Central memory CD8-positive, alpha-beta T cell (primary cell): ENCODE results near the gene ZFYVE21.

Source experiments
- ATAC-seq: fragments of 150-1000 bp; cut with Tn5 transposase; replicated peaks from 2 replicates; pipeline ENCODE4 v1.10.0; 2022; ENCODE audit warnings: mild to moderate bottlenecking, moderate FRiP score, moderate number of reproducible peaks; ENCODE audit not compliant: poor library complexity, severe bottlenecking; ENCODE audit errors: extremely low read depth
- DNase-seq, 2 donors: peaks; one replicate each; pipeline ENCODE4 v3.0.0; 2021; ENCODE audit warnings: low spot score in 2 of 2
- H3K27ac Mint-ChIP-seq: one replicate; pipeline ENCODE4 v1.8.0; 2022; ENCODE audit warnings: low read depth, mild to moderate bottlenecking, moderate library complexity, mixed read lengths
- H3K27me3 Mint-ChIP-seq: one replicate; pipeline ENCODE4 v1.8.0; 2022; ENCODE audit warnings: mixed read lengths
- H3K36me3 Mint-ChIP-seq: one replicate; pipeline ENCODE4 v1.8.0; 2022; ENCODE audit warnings: mild to moderate bottlenecking, moderate library complexity, mixed read lengths; ENCODE audit not compliant: insufficient read depth
- H3K4me1 Mint-ChIP-seq: one replicate; pipeline ENCODE4 v1.8.0; 2022; ENCODE audit warnings: mixed read lengths
- H3K4me3 Mint-ChIP-seq: one replicate; pipeline ENCODE4 v1.8.0; 2022; ENCODE audit warnings: mild to moderate bottlenecking, moderate library complexity, mixed read lengths
- H3K9me3 Mint-ChIP-seq: one replicate; pipeline ENCODE4 v1.8.0; 2022; ENCODE audit warnings: mixed read lengths

ZFYVE21 gene

DNA sequence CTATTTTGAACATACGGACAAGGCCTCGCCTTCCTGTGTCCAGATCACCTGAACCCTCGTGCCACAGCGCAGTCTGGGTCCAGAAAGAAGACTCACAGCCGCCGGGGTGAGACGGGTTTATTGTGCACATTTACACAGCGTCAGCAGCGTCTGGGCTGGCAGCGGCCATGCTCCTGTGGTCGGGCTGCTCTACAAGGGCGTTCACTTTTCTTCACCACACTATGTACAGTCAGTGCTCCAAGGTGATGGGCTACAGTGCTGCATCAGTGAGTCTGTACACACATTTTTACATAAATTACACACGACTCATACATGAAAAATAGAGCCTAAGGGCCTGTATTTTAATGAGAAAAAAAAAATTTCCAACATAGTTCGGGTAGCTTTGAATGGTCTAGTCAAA, 18.0 kb downstream of the ZFYVE21 start:
- no peaks in the 10 kb centered on the region for H3K27me3 Mint-ChIP-seq
- H3K36me3 Mint-ChIP-seq: peaks cover 15% of the 10 kb centered on the region
- no peaks in the 10 kb centered on the region for H3K9me3 Mint-ChIP-seq
- DNase-seq (no peak), ATAC-seq (no peak)
- no peak overlapping the region for H3K27ac Mint-ChIP-seq
- H3K4me3 Mint-ChIP-seq: no peak overlapping the region
- H3K4me1 Mint-ChIP-seq: peaks cover 6% of the 10 kb centered on the region

DNA sequence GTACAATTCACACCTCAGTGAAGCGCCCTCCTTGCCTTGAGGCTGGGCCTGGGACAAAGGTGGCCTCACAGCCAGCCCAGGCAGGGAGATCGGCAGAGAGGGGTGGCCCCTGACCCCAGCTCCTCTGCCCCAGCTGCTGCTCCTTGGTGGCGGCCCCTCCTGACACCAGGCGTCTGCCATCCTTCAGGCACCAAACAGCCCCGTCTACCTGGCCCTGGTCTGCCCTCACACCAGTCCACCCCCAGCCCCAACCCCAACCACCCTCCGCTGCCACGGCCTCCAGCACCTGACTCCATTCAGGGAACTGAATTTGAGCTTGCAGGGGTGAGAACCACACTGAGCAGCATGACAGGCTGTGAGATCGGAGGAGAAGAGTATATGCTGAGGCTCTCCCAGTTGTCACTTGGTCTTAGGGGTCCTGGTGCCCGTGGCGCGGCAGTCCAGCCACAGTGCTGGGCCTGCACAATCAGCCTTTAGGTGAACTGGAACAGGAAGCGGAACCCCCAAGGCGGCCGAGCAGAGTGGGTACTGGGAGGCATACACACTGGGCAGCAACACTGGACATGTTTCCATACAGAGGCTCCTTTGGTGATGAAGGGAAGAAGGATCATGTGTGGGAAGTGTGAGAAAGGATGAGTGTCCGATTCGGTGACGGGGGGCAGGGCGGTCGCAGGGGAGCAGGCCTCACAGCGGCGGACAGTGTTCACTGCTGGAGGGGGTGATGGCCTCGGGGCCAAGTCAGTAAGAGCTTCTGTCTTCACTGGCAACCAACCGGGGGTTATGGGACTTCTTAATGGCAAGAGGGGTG, 18.7 kb downstream of the ZFYVE21 start:
- DNase-seq (no peak), ATAC-seq (no peak)
- Mint-ChIP-seq H3K4me3 (no peak overlapping the region), H3K27me3 (no peaks in the 10 kb centered on the region), H3K4me1 (peaks cover 6% of the 10 kb centered on the region), H3K9me3 (no peaks in the 10 kb centered on the region), H3K36me3 (peaks cover 11% of the 10 kb centered on the region), H3K27ac (no peak overlapping the region)

DNA sequence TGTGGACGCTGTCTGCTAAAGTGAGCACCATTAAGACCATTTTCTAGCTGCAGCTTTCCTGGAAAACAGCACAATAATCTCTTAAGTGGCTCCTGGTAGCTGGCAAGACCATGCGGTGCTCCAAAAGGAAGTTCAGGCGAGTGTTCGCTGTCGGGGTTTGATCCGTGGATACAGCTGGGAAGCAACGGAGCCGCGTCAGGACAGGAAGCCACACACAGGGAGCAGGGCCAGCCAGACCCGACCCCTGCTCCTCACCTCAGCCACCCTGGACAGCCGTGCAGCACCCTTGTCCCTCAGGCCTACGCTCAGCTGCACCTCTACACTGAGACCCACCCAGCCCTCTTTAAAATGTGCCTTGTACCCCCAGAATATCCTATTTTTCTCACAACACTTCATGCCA, 19.4 kb downstream of the ZFYVE21 start:
- H3K27ac Mint-ChIP-seq: no peak overlapping the region
- ATAC-seq: no peak
- no peaks in the 10 kb centered on the region for H3K4me1 Mint-ChIP-seq
- H3K4me3 Mint-ChIP-seq: no peak overlapping the region
- H3K36me3 Mint-ChIP-seq: peaks cover 9% of the 10 kb centered on the region
- no peak for DNase-seq
- H3K27me3 Mint-ChIP-seq: no peaks in the 10 kb centered on the region
- H3K9me3 Mint-ChIP-seq: no peaks in the 10 kb centered on the region

DNA sequence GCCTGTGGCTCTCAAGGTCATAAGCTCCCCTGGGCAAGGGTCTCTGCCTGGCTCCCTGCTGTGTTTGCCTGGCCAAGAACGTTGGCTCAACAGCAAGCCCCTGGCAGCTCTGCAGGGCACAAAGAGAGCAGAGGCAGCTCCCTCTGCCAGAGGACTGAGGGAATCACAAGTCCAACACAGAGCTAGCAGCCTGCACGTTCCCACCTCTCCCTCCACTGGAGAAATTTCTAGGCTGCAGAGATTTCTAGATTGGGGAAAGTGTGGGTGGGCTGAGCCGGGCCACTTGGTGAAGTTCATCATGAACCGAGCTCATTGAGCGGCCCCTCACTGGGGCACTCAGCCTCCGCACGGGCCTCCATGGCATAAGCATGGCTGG, 19.8 kb downstream of the ZFYVE21 start:
- Mint-ChIP-seq H3K9me3 (no peaks in the 10 kb centered on the region), H3K27ac (no peak overlapping the region), H3K36me3 (peaks cover 9% of the 10 kb centered on the region), H3K27me3 (no peaks in the 10 kb centered on the region), H3K4me1 (no peaks in the 10 kb centered on the region), H3K4me3 (no peak overlapping the region)
- no peak for DNase-seq
- ATAC-seq: no peak

DNA sequence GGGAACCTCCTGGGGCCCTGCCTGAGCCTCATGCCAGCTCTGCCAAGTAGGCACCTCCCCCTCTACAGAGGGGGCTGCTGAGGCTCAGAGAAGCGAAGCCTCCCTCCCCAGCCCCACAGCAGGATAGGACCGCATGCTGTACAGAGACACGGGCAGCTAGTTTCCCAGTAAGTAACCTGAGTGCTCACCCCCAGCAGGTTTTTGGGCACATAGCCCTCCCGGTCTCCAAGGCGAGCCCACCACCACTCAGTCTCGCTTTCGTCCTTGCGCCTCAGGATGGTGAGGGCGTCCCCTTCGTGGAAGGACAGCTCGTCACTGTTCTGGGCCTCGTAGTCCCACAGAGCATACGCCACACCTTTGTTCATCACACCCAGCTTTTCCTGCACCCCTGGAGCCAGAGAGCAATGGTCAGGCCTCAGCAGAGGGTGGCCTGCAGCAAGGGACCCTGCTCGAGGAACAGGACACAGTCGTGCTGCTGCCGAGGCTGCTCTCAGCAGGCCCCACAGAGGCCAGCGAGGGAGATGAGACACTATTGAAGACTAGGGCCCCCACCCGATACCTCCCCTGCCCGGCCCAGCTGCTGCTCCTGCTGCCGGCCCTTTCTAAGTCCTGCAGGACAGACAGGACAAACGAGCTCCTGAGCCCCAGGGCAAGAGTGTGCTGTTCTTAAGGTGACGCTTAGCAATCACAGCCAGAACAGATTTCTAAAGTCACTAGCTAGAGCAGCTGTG, 20.4 kb downstream of the ZFYVE21 start:
- no peak overlapping the region for H3K27ac Mint-ChIP-seq
- no peak overlapping the region for H3K4me3 Mint-ChIP-seq
- H3K9me3 Mint-ChIP-seq: no peaks in the 10 kb centered on the region
- no peaks in the 10 kb centered on the region for H3K4me1 Mint-ChIP-seq
- DNase-seq (no peak), ATAC-seq (no peak)
- H3K36me3 Mint-ChIP-seq: peaks cover 9% of the 10 kb centered on the region
- no peaks in the 10 kb centered on the region for H3K27me3 Mint-ChIP-seq

DNA sequence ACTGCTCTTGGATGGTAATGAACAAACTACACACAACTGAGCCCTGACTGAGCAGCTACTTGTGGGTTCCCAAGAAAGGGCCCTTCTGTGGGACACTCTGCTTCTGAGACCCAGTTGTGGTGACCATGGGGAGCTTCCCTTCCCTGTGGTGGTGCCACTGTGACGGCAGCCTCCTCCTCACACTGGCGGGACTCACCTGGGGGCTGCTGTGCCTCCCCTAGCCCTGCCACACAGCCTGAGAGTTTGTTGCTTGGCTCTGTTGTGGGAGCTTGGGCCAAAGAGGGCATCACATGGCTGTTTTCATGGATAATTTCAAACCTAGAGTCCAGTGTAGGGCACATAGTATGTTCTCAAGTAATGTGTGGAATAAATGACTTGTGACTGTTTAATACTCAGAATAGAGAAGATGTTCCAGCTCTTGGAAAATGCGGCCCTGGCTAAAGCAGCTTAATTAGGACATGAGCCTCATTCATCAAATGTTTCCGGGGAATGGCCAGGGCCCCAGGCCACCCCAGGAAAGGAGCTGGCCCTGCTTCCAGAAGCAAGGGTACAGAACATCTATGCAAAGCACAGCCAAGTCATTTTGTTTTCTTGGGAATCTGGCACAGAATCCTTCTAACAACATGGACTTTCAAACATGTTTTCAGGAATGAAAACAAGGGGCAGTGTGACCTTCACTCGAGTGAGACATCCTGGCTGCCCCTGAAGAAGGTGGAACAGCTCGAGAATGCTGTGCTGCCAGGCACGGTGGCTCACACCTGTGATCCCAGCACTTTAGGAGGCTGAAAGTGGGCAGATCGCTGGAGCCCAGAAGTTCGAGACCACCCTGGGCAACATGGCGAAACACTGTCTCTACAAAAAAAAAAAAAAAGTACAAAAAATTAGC, 21.2 kb downstream of the ZFYVE21 start:
- ATAC-seq: no peak
- no peak overlapping the region for H3K27ac Mint-ChIP-seq

DNA sequence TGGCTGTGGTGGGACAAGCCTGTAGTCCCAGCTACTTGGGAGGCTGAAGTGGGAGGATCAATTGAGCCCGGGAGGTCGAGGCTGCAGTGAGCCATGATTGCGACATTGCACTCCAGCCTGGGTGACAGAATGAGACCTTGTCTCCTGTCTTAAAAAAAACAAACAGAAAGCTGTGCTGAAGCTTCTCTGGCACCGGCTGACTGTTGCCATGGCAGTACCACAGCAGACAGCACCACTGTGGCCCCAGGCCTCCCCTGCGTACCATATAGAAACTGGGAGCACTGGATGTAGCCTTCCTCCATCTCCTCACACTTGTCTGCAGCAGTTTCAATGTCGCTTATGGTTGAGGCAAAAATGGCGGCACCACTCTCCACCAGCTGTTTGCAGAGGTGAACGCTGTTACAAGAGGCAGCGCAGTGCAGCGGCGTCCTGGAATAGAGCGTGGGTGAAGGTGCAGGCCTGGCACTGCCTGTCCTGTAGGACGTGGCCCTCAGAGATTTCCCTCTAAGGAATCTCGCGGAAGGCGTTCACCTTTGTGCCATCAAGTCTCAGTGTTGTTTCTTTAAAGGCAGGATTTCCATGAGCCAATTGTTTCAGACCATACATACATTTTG, 21.9 kb downstream of the ZFYVE21 start:
- no peak overlapping the region for H3K27ac Mint-ChIP-seq
- no peak overlapping the region for H3K4me3 Mint-ChIP-seq
- no peaks in the 10 kb centered on the region for H3K9me3 Mint-ChIP-seq
- H3K36me3 Mint-ChIP-seq: peaks cover 13% of the 10 kb centered on the region
- DNase-seq (no peak), ATAC-seq (no peak)
- no peaks in the 10 kb centered on the region for H3K4me1 Mint-ChIP-seq
- H3K27me3 Mint-ChIP-seq: no peaks in the 10 kb centered on the region

More for the DNA sequence above, 21.2 kb downstream of the ZFYVE21 start:
- no peak for DNase-seq
- H3K36me3 Mint-ChIP-seq: peaks cover 9% of the 10 kb centered on the region
- no peak overlapping the region for H3K4me3 Mint-ChIP-seq
- H3K4me1 Mint-ChIP-seq: no peaks in the 10 kb centered on the region
- no peaks in the 10 kb centered on the region for H3K27me3 Mint-ChIP-seq
- H3K9me3 Mint-ChIP-seq: no peaks in the 10 kb centered on the region

DNA sequence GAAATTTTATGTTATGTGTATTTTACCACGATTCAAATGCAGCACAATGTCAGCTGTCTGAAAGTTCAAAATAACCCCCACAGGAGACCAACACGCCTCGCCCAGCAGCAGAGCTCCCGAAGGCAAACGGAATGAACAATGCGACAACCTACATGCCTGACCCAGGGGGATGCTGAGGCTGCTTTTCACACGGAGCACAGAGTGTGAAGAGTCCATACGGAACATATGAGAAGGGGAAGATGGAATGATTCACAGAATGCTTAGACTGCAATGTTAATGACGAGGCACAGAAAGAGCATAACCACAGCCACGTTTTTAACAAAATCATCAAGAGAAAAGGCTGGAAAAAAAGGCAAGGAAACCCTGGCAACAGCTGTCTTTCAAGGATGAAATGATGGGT, 22.6 kb downstream of the ZFYVE21 start:
- Mint-ChIP-seq H3K27me3 (no peaks in the 10 kb centered on the region), H3K27ac (no peak overlapping the region), H3K9me3 (no peaks in the 10 kb centered on the region), H3K4me1 (no peaks in the 10 kb centered on the region), H3K4me3 (no peak overlapping the region), H3K36me3 (peaks cover 13% of the 10 kb centered on the region)
- no peak for DNase-seq
- ATAC-seq: no peak

DNA sequence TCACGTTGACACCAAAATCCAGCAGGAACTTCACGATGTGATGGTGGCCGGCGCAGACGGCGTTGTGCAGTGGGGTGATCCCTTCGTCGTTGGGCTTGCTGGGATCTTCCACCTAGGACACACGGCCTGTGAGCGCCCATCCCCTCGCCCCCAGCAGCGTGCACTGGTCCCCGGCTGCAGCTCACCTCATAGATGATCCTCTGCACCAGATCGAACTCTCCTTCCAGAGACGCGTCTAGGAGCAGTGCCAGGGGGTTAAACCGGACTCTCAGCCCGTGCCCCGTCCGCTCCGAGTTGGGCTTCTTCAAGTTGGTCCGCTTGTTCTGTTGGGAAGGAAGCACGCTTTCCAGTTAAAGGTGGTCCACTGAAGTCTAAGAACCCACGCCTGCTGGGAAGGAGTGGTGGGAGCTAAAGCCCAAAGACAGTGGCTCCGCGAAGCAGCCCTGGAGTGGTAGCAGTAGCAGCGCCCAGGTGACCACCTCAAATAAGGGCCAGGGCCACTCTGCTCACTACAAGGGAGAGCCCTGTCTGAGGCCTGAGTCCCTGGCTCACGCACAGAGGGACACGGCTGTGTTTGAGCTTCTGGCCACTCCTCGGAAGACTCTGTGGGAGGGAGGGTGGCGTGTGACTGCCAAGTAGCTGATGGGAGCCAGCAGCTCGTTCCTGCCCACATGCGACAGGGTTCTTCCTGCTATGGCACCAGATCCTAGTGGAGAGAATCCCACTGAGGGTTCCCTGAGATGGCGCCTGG, 23.3 kb downstream of the ZFYVE21 start:
- H3K9me3 Mint-ChIP-seq: no peaks in the 10 kb centered on the region
- H3K27me3 Mint-ChIP-seq: no peaks in the 10 kb centered on the region
- H3K36me3 Mint-ChIP-seq: peaks cover 13% of the 10 kb centered on the region
- no peak overlapping the region for H3K4me3 Mint-ChIP-seq
- no peak for DNase-seq
- no peak for ATAC-seq
- H3K4me1 Mint-ChIP-seq: no peaks in the 10 kb centered on the region
- H3K27ac Mint-ChIP-seq: no peak overlapping the region

DNA sequence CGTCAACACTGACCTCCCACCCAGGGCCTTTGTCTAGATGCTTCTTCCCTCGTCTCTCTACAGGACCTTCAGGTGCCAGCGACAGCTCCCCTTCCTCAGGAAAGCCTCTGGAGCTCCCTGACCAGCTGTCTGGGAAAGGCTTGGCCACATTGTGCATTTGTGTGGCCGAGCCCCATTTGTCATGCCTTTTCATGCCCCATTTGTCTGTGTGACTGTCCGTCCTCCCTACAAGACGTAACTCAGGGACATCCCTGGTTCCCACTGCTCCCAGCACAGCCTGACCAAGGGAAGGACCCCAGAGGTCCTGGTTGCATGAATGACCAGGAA, 23.8 kb downstream of the ZFYVE21 start:
- no peaks in the 10 kb centered on the region for H3K9me3 Mint-ChIP-seq
- H3K4me3 Mint-ChIP-seq: no peak overlapping the region
- no peak for ATAC-seq
- H3K36me3 Mint-ChIP-seq: peaks cover 12% of the 10 kb centered on the region
- H3K27me3 Mint-ChIP-seq: no peaks in the 10 kb centered on the region
- no peak overlapping the region for H3K27ac Mint-ChIP-seq
- no peak for DNase-seq
- H3K4me1 Mint-ChIP-seq: no peaks in the 10 kb centered on the region

DNA sequence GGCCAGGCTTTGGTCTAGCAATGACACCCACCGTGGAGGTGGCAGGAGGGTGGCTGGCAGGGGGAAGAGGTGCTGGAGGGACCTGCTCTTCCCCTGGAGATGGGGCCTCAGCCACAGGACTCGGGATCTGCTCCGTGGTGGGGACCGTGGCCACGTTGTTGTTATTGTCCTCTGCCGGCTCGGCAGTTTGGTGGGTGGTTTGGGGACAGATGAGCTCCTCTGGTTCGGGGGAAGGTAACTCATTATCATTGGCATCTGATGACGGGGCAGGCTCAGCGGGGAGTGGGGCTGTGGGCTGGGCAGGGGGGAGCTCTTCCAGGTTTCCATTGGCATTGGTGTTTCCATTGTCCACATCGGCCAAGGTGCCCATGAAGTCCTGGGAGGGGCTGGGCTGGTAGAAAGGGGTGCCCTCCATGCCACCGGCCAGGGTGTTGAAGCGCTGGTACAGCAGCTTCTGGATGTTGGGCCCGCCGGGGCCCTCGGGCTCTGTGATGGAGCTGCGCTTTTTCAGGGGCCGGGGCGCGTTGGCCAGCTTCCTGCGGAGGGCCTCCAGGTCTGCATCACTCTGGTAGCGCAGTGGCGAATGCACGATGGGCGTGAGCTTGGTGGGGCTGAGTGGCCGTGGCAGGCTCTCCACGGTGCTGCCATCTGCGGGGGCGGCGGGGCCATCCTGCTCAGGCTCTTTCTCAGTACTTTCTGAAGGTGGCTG, 24.3 kb downstream of the ZFYVE21 start:
- H3K4me3 Mint-ChIP-seq: no peak overlapping the region
- peaks cover 11% of the 10 kb centered on the region for H3K36me3 Mint-ChIP-seq
- no peaks in the 10 kb centered on the region for H3K9me3 Mint-ChIP-seq
- DNase-seq: no peak
- H3K27ac Mint-ChIP-seq: no peak overlapping the region
- H3K27me3 Mint-ChIP-seq: no peaks in the 10 kb centered on the region
- no peaks in the 10 kb centered on the region for H3K4me1 Mint-ChIP-seq
- no peak for ATAC-seq
